ENCODE data around the gene AEBP2.
"Not testable (repeated sequence)": the region's sequence is repeated elsewhere in the genome, so short reads cannot be mapped to it uniquely, and the experiment has no call there.

GRCh38 chr12:19475884-19476505 is 36.7 kb downstream of the AEBP2 start:
- TF ChIP-seq, protein P1, sequence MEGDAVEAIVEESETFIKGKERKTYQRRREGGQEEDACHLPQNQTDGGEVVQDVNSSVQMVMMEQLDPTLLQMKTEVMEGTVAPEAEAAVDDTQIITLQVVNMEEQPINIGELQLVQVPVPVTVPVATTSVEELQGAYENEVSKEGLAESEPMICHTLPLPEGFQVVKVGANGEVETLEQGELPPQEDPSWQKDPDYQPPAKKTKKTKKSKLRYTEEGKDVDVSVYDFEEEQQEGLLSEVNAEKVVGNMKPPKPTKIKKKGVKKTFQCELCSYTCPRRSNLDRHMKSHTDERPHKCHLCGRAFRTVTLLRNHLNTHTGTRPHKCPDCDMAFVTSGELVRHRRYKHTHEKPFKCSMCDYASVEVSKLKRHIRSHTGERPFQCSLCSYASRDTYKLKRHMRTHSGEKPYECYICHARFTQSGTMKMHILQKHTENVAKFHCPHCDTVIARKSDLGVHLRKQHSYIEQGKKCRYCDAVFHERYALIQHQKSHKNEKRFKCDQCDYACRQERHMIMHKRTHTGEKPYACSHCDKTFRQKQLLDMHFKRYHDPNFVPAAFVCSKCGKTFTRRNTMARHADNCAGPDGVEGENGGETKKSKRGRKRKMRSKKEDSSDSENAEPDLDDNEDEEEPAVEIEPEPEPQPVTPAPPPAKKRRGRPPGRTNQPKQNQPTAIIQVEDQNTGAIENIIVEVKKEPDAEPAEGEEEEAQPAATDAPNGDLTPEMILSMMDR (conservative IDR thresholded peaks at IDR 0.05) = not testable (repeated sequence)
- not testable (repeated sequence) for TF ChIP-seq EZH2 (IDR thresholded peaks at IDR 0.05; ENCODE audit: low read depth)
